Effector memory CD8-positive, alpha-beta T cell (primary cell): Measurements from ENCODE around the gene FAM163B.
A peak's percentile ranks its signal among the peaks of the same experiment; 100 is the strongest.
"Not testable (repeated sequence)": the region's sequence is repeated elsewhere in the genome, so short reads cannot be mapped to it uniquely, and the experiment has no call there.

Source experiments
- ATAC-seq: fragments of 150-1000 bp; cut with Tn5 transposase; replicated peaks from 2 replicates; pipeline ENCODE4 v1.10.0; 2021; ENCODE audit warnings: mild to moderate bottlenecking, moderate library complexity
- DNase-seq, 3 experiments: peaks; one replicate each; pipeline ENCODE4 v3.0.0; 2021
- H3K27ac Mint-ChIP-seq, 2 donors: one replicate each; pipeline ENCODE4 v1.8.0; 2022; ENCODE audit warnings: mild to moderate bottlenecking in 2 of 2, mixed read lengths in 2 of 2, moderate library complexity in 2 of 2
- H3K27me3 Mint-ChIP-seq, 2 donors: one replicate each; pipeline ENCODE4 v1.8.0; 2022; ENCODE audit warnings: mixed read lengths in 2 of 2
- H3K36me3 Mint-ChIP-seq: one replicate; pipeline ENCODE4 v1.8.0; 2022; ENCODE audit warnings: mild to moderate bottlenecking, moderate library complexity, mixed read lengths; ENCODE audit not compliant: insufficient read depth
- H3K4me1 Mint-ChIP-seq, 2 donors: one replicate each; pipeline ENCODE4 v1.8.0; 2022; ENCODE audit warnings: low read depth in 2 of 2, mixed read lengths in 2 of 2
- H3K4me3 Mint-ChIP-seq, 2 donors: one replicate each; pipeline ENCODE4 v1.8.0; 2022; ENCODE audit warnings: mild to moderate bottlenecking in 2 of 2, mixed read lengths in 2 of 2, moderate library complexity in 2 of 2
- H3K9me3 Mint-ChIP-seq, 2 donors: one replicate each; pipeline ENCODE4 v1.8.0; 2022; ENCODE audit warnings: mixed read lengths in 2 of 2

FAM163B gene

GRCh38 chr9:133635533-133636531, 26.6 kb upstream of the FAM163B start, which contains the start of gene DBH:
TSS of gene DBH (plus strand) at chr9:133636363. CDS start at chr9:133636372, 9 bp downstream.
- no peaks in the 10 kb centered on the region for H3K36me3 Mint-ChIP-seq
- H3K27me3 Mint-ChIP-seq, result peaks cover 0 to 51% of the 10 kb centered on the region in 2 donors
- H3K9me3 Mint-ChIP-seq, result no peaks in the 10 kb centered on the region
- no peaks in the 10 kb centered on the region for H3K4me1 Mint-ChIP-seq
- no peak for ATAC-seq
- H3K27ac Mint-ChIP-seq, result no peak within 1 kb of the TSS
- no peak within 1 kb of the TSS for H3K4me3 Mint-ChIP-seq
- no peak for DNase-seq

DNA sequence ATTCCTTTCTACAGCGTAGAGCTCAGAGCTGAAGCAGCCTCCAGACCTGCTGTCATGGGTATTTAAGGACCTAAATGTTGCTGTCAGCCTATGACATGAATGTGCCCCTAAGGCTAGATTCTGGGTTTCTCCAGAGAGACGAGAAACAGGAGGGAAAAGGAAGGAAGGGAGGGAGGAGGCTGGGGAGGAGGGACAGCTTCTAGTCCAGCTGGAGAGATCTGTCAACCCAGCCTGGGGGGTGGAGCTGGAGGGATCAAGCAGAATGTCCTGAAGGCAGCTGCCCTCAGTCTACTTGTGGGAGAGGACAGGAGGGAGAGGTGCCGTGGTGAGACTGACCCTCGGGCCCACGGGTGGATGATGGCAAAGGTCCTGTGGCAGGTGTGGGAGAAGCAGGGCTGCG, 25.9 kb upstream of the FAM163B start:
- no peak overlapping the region for H3K27ac Mint-ChIP-seq
- H3K4me3 Mint-ChIP-seq, result no peak overlapping the region
- H3K9me3 Mint-ChIP-seq, result no peaks in the 10 kb centered on the region
- peaks cover 0 to 50% of the 10 kb centered on the region in 2 donors for H3K27me3 Mint-ChIP-seq
- no peak for DNase-seq
- no peaks in the 10 kb centered on the region for H3K4me1 Mint-ChIP-seq
- H3K36me3 Mint-ChIP-seq, result no peaks in the 10 kb centered on the region
- no peak for ATAC-seq

DNA sequence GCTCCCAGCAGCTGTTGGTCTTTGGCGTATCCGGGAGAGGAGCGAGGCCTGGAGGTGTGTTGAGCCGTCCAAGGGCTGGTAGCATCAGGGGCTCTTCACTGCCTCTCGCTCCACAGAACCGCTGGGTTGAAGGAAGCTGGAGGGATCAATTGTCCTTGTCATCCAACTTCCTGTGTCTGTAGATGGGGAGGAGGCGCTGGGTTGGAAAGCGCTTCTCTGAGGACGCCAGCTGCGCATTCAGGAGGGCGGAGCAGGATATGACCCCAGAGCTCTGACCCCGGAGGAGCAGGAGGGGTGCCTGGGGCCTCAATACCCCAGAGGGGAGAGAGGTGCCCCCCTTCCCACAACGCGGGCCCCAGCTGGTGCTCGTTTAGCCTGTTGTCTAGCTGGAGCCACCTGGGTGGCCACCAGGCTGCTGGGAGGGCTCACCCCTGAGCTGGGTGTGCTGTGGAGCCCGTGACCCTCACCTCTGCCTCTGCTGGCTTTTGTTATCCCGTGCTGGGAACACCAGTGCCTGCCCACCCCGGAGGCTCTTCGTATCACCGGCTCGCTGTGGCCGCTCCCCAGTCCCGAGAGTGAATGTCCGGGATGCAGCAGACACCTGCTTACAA, 25.0 kb upstream of the FAM163B start:
- H3K36me3 Mint-ChIP-seq, result no peaks in the 10 kb centered on the region
- no peak overlapping the region for H3K4me3 Mint-ChIP-seq
- no peak for ATAC-seq
- peaks cover 0 to 42% of the 10 kb centered on the region in 2 donors for H3K27me3 Mint-ChIP-seq
- H3K27ac Mint-ChIP-seq, result no peak overlapping the region
- H3K4me1 Mint-ChIP-seq, result no peaks in the 10 kb centered on the region
- no peak for DNase-seq
- H3K9me3 Mint-ChIP-seq, result no peaks in the 10 kb centered on the region

- Mint-ChIP-seq H3K4me1 (no peaks in the 10 kb centered on the region), H3K27ac (no peak overlapping the region), H3K4me3 (no peak overlapping the region), H3K9me3 (no peaks in the 10 kb centered on the region), H3K36me3 (no peaks in the 10 kb centered on the region), H3K27me3 (peaks cover 0 to 40% of the 10 kb centered on the region in 2 donors)
- no peak for DNase-seq
- no peak for ATAC-seq
These were observed 24.5 kb upstream of the FAM163B start for GRCh38 chr9:133633681-133634080.

- Mint-ChIP-seq H3K27ac (no peak overlapping the region), H3K4me1 (no peaks in the 10 kb centered on the region), H3K36me3 (no peaks in the 10 kb centered on the region), H3K9me3 (no peaks in the 10 kb centered on the region), H3K27me3 (peaks cover 0 to 34% of the 10 kb centered on the region in 2 donors), H3K4me3 (no peak overlapping the region)
- ATAC-seq, result no peak
- DNase-seq, result no peak
These were observed 23.9 kb upstream of the FAM163B start for GRCh38 chr9:133632806-133633680.

GRCh38 chr9:133631111-133631510, 21.9 kb upstream of the FAM163B start:
- Mint-ChIP-seq H3K27ac (no peak overlapping the region), H3K36me3 (no peaks in the 10 kb centered on the region), H3K9me3 (peaks cover 4 to 8% of the 10 kb centered on the region in 2 donors), H3K4me3 (no peak overlapping the region), H3K4me1 (no peaks in the 10 kb centered on the region), H3K27me3 (peaks cover 10 to 22% of the 10 kb centered on the region in 2 donors)
- ATAC-seq (no peak), DNase-seq (no peak)

- peaks cover 16 to 19% of the 10 kb centered on the region in 2 donors for H3K27me3 Mint-ChIP-seq
- ATAC-seq (no peak), DNase-seq (no peak)
- no peaks in the 10 kb centered on the region for H3K36me3 Mint-ChIP-seq
- H3K9me3 Mint-ChIP-seq, result peaks cover 4 to 11% of the 10 kb centered on the region in 2 donors
- no peaks in the 10 kb centered on the region for H3K4me1 Mint-ChIP-seq
- no peak overlapping the region for H3K4me3 Mint-ChIP-seq
- H3K27ac Mint-ChIP-seq, result no peak overlapping the region
These were observed 20.3 kb upstream of the FAM163B start for GRCh38 chr9:133629221-133630110.

- Mint-ChIP-seq H3K27me3 (peaks cover 20 to 22% of the 10 kb centered on the region in 2 donors), H3K4me3 (no peak overlapping the region), H3K9me3 (peaks cover 4 to 11% of the 10 kb centered on the region in 2 donors), H3K27ac (no peak overlapping the region), H3K4me1 (no peaks in the 10 kb centered on the region), H3K36me3 (no peaks in the 10 kb centered on the region)
- ATAC-seq (no peak), DNase-seq (no peak)
These were observed 19.6 kb upstream of the FAM163B start for GRCh38 chr9:133628766-133629165.

- no peaks in the 10 kb centered on the region for H3K4me1 Mint-ChIP-seq
- ATAC-seq (no peak), DNase-seq (no peak)
- H3K27me3 Mint-ChIP-seq, result peaks cover 20 to 27% of the 10 kb centered on the region in 2 donors
- peaks cover 4 to 11% of the 10 kb centered on the region in 2 donors for H3K9me3 Mint-ChIP-seq
- H3K4me3 Mint-ChIP-seq, result no peak overlapping the region
- H3K36me3 Mint-ChIP-seq, result no peaks in the 10 kb centered on the region
- H3K27ac Mint-ChIP-seq, result no peak overlapping the region
These were observed 18.2 kb upstream of the FAM163B start for GRCh38 chr9:133627341-133627740.

DNA sequence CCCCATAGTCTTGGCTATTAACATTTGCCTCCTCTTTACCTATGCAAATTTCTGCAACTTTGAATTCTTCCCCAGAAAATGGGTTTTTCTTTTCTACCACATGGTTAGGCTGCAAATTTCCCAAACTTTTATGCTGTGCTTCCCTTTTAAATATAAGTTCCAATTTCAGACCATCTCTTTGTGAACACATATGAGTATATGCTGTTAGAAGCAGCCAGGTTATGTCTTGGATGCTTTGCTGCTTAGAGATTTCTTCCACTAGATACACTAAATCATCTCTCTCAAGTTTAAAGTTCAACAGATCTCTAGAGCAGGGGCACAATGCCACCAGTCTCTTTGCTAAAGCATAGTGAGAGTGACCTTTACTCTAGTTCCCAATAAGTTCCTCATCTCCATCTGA, 16.8 kb upstream of the FAM163B start:
- not testable (repeated sequence) for ATAC-seq, H3K4me3 Mint-ChIP-seq, H3K4me1 Mint-ChIP-seq, DNase-seq, H3K36me3 Mint-ChIP-seq, H3K27ac Mint-ChIP-seq
- Mint-ChIP-seq H3K27me3 (peaks cover 20 to 30% of the 10 kb centered on the region in 2 donors), H3K9me3 (peaks cover 4 to 11% of the 10 kb centered on the region in 2 donors)

- H3K27ac Mint-ChIP-seq, result no peak overlapping the region
- no peak for DNase-seq
- peaks cover 4 to 11% of the 10 kb centered on the region in 2 donors for H3K9me3 Mint-ChIP-seq
- peaks cover 20 to 35% of the 10 kb centered on the region in 2 donors for H3K27me3 Mint-ChIP-seq
- peaks cover 3% of the 10 kb centered on the region for H3K36me3 Mint-ChIP-seq
- ATAC-seq, result no peak
- H3K4me1 Mint-ChIP-seq, result peaks cover 17 to 19% of the 10 kb centered on the region in 2 donors
- H3K4me3 Mint-ChIP-seq, result no peak overlapping the region
These were observed 13.4 kb upstream of the FAM163B start for GRCh38 chr9:133622555-133622954.

DNA sequence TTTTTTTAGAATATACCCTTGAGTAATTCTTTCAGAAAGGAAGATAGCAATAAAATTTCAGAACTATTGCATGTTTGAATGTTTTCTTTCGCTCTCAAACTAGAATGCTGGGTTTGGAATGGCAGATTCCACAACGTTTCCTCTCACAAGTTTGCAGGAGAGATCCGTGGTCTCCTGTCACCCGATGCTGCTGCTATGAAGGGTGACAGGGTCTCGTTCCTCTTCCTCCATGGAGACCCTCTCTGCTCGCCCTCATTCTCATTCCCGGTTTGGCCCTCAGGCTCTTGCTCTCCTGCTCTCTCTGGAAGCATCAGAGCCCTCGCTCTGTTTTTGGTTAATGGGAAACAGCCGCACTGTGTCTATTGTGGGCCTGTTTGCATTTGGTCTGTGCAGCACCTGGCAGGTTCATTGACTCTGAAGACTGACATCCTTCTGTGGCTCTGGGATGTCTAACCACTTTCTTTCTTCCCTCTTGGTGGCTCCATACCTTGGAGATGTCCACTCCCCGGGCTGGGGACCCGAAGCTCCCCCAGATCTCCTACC, 12.6 kb upstream of the FAM163B start:
- no peak overlapping the region for H3K4me3 Mint-ChIP-seq
- ATAC-seq, result no peak
- no peak for DNase-seq
- peaks cover 16 to 43% of the 10 kb centered on the region in 2 donors for H3K27me3 Mint-ChIP-seq
- H3K36me3 Mint-ChIP-seq, result peaks cover 3% of the 10 kb centered on the region
- peaks cover 4 to 10% of the 10 kb centered on the region in 2 donors for H3K9me3 Mint-ChIP-seq
- peaks cover 17 to 19% of the 10 kb centered on the region in 2 donors for H3K4me1 Mint-ChIP-seq
- H3K27ac Mint-ChIP-seq, result peak overlapping the region in 1 of 2 donors; percentile 20
